ENCODE data around the gene MUC6.

Gene MUC6, protein sequence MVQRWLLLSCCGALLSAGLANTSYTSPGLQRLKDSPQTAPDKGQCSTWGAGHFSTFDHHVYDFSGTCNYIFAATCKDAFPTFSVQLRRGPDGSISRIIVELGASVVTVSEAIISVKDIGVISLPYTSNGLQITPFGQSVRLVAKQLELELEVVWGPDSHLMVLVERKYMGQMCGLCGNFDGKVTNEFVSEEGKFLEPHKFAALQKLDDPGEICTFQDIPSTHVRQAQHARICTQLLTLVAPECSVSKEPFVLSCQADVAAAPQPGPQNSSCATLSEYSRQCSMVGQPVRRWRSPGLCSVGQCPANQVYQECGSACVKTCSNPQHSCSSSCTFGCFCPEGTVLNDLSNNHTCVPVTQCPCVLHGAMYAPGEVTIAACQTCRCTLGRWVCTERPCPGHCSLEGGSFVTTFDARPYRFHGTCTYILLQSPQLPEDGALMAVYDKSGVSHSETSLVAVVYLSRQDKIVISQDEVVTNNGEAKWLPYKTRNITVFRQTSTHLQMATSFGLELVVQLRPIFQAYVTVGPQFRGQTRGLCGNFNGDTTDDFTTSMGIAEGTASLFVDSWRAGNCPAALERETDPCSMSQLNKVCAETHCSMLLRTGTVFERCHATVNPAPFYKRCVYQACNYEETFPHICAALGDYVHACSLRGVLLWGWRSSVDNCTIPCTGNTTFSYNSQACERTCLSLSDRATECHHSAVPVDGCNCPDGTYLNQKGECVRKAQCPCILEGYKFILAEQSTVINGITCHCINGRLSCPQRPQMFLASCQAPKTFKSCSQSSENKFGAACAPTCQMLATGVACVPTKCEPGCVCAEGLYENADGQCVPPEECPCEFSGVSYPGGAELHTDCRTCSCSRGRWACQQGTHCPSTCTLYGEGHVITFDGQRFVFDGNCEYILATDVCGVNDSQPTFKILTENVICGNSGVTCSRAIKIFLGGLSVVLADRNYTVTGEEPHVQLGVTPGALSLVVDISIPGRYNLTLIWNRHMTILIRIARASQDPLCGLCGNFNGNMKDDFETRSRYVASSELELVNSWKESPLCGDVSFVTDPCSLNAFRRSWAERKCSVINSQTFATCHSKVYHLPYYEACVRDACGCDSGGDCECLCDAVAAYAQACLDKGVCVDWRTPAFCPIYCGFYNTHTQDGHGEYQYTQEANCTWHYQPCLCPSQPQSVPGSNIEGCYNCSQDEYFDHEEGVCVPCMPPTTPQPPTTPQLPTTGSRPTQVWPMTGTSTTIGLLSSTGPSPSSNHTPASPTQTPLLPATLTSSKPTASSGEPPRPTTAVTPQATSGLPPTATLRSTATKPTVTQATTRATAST (N-terminal part only)

DNA sequence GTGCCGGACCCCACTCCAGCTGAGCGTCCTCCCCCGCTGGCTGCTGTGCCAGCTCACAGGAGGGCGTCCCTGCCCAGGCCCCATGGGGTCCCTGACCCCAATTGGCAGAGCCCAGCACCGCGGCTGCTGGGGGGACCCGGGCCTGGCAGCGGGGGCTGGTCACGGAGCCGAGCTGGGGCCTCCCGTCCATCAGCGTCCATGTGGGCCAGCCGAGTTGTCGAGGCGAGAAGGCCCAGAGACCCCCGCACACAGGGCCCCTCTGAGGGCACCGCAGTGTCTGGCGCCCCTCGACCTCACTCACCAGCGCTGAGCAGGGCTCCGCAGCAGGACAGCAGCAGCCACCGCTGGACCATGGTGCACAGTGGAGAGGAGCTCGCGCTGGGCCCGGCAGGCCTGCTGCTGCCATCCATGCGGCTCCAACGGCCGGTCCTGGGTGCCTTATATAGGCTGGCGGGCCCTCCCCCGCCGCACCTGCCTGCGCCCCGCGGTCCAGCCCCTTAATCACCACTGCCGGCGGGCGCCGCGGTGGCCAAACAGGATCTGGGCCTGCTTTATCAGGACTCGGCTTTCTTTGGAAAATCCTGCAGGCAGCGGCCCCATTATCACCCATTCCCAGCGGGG, at the start of gene MUC6:
Gene MUC6, minus strand, starts transcription at position 416 of the 621 bp plus-strand sequence. Its CDS starts 63 bp downstream, at position 353.
- DNase-seq = no peak

DNA sequence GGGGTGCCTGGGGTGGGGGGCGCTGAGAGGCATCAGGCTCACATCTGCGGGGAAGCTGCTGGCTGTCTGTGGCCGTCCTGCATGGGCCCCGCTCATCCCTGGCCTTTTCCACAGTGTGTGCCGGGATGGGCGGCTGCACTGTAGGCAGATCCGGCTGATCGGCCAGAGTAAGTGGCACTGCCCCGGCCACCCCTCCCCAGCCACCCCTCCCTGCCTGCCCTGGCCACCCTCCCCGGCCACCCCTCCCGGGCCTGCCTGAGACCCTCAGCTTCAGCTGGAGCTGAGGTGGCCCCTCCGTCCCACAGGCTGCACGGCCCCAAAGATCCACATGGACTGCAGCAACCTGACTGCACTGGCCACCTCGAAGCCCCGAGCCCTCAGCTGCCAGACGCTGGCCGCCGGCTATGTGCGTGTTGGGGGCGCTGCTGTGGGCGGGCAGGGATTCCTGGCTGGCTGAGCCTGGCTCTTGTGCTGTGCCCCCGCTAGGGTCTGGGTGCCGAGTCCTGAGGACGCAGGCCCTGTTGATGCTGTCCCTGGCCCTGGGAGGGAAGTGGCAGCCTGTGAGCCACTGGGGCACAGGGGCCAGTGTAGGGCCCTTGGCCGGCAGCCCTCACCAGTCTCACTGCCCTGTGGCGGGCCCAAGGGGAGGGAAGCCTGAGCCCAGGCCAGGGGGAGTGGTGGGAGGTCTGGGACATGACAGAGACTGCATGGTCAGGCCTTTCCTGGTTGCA, 49.1 kb upstream of the MUC6 start:
- DNase-seq = no peak

DNA sequence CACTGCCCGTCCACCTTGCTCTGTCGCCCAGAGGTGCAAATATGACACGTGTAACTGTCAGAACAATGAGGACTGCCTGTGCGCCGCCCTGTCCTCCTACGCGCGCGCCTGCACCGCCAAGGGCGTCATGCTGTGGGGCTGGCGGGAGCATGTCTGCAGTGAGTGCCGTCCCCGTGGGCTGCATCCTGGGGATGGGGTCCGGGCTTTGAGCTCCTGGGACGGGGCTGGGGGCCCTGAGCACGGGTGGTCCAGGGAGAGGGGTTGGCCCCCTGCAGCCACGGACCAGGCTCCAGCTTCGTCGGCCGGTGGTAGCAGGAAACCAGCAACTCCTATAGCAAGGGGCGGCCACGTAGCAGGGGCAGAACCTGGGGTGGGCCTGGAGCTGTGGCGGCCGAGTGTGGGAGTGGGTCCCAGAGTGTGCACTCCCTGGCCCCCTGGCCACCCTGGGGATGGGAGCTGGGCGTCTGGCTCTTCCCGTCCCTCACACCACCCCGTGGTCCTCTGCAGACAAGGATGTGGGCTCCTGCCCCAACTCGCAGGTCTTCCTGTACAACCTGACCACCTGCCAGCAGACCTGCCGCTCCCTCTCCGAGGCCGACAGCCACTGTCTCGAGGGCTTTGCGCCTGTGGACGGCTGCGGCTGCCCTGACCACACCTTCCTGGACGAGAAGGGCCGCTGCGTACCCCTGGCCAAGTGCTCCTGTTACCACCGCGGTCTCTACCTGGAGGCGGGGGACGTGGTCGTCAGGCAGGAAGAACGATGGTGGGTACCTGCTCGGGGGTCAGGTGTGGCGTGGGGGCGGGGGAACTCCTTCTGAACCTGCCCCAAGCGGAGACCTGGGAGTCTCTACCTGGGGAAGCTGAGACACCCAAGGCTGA, 48.3 kb upstream of the MUC6 start:
- no peak for DNase-seq

DNA sequence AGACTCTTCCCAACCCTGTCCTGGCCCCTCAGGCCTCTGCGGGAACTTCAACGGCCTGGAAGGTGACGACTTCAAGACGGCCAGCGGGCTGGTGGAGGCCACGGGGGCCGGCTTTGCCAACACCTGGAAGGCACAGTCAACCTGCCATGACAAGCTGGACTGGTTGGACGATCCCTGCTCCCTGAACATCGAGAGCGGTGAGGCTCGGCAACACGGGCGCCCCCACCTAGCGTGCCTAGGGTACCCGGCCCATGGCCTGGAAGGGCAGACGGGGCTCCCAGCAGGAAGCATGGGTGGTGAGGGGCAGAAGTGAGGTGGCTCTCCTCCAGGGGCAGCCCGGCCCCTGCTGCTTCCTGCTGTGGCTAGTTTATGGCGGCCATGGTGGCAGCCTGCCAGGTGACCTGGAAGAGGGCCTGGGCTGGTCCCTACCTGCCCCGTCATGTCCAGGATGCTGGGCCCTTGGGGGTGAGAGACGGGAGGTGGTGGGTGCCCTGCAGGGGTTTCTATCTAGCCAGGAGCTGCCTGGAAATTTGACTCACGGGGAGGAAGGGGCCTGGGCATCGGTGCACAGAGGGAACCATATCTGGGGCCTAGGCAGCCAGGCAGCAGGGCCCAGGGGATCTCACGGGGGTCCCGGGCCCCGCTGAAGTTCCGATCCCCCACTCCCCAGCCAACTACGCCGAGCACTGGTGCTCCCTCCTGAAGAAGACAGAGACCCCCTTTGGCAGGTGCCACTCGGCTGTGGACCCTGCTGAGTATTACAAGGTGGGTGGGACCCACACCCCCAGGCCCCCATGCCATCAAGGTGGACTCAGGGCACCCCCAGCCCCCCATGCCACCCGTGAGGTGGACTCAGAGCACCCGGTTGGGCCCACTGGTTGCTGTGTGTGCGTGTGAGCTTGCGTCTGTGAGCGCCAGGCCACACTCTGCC, 47.4 kb upstream of the MUC6 start:
- no peak for DNase-seq

DNA sequence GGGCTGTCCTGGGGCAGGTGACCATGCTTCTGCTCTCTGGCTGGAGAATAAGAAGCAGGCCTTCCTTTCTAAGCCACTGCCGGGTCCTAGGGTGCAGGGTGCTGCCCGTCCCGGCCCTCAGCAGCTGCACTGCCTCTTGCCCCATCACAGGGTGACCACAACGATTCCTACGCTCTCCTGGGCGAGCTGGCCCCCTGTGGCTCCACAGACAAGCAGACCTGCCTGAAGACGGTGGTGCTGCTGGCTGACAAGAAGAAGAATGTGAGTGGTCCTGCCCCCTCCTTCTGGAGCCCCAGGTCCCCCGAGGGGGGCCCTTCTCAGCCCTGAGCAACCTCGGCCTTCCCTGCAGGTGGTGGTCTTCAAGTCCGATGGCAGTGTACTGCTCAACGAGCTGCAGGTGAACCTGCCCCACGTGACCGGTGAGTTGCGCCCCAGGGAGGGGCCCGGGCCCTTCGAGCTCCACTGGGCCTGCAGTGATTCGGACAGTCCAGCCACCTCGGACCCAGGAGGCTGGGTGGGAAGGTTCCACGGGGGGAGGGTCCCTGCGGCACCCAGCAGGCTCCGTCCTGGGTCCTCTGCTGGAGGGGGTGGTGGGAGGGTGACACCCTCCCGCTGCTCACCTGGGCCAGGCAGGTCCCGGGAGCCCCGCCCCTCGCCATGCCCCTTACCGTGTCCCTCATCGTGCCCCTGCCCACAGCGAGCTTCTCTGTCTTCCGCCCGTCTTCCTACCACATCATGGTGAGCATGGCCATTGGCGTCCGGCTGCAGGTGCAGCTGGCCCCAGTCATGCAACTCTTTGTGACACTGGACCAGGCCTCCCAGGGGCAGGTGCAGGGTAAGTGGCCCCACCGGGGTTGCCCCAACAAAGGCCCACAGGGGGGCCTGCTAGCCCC, 46.5 kb upstream of the MUC6 start:
- DNase-seq = no peak

DNA sequence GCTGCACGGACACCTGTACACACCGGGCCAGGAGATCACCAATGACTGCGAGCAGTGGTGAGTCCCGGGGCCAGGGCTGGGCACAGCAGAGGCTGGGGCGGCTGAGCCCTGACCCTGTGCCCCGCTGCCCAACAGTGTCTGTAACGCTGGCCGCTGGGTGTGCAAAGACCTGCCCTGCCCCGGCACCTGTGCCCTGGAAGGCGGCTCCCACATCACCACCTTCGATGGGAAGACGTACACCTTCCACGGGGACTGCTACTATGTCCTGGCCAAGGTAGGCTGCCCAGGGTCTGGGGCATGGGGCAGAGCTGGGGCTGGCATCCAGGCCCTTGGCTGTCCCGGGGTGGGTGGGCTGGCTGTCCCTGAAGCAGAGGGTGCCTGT, 45.8 kb upstream of the MUC6 start:
- no peak for DNase-seq

DNA sequence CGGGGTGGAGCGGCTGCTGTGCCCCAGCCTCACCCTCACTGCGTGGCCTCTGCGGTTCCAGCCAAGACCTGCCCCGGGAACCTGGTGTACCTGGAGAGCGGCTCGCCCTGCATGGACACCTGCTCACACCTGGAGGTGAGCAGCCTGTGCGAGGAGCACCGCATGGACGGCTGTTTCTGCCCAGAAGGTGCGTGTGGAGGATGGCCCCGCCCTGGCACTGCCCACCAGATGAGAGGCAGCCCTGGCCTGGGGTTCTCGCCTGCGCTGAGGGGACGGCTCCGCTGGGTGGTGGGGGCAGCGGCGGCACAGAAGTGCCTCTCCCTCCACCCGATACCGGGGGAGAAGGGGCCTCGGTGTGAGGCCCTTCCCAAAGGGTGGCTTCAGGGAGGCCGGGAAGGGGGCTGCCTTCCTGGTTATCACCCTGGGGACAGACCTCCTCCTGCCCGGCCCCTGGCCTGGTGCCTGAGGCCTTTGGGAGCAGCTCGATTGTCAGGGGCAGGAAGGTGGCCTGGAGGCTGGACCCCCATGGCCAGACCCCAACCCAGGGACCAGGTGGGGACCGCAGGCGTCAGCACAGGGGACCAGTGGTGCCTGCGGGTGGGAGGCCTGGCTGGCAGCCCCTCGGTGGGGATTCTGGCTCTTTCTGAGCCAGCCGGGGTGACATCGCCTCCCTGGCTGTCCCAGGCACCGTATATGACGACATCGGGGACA, 45.2 kb upstream of the MUC6 start:
- no peak for DNase-seq

DNA sequence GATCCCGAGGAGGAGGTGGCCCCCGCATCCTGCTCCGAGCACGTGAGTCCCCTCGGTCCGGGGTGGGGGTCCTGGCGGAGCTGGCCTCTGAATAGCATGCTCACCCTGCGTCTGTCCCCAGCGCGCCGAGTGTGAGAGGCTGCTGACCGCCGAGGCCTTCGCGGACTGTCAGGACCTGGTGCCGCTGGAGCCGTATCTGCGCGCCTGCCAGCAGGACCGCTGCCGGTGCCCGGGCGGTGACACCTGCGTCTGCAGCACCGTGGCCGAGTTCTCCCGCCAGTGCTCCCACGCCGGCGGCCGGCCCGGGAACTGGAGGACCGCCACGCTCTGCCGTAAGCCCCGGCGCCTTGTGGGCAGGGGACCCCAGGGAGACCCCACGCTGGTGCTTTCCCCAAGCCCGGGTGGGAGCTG, 41.7 kb upstream of the MUC6 start:
- DNase-seq = no peak

DNA sequence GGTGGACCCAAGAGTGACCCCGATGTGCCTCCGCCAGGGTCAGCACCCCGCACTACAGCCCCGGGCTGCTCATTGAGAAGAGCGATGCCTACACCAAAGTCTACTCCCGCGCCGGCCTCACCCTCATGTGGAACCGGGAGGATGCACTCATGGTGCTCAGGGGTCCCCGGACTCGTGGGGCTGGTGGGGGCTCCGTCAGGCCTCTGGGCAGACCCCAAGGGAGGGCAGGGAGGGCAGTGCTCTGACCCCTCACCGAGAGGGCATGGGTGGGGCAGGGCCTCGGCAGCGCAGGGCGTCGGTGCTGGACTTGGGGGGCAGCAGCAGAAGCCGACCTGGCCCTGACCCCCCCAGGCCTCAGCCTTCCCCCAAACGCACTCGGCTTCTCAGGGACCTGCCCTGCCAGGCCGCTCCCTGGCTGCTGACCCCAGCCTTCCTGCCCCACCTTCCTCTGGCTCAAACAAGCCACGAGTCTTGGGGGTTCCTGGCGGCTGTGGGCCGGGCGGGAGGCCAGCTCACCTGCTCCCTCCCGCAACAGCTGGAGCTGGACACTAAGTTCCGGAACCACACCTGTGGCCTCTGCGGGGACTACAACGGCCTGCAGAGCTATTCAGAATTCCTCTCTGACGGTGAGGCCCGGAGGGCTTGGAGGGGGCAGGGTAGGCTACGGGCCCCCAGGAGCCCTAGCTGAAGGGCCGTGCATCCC, 41.0 kb upstream of the MUC6 start:
- DNase-seq = no peak

DNA sequence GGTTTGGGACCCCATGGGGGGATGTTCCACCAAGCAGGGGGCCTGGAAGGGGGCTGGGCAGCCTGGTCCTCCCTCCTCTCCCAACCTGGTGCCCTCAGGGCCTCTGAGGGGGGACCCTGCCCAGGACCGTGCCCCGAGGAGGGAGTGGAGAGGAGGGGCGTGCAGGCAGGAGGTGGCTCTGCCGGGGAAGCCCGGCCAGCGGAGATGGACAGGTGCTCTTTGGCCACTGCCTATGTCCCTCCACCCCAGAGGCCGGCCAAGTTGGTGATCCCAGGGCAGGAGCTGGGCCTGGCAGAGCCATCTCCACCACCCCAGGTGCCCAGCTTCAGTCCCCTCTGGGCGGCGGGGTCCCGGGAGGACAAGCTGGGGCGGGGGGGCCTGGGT, 40.5 kb upstream of the MUC6 start:
- no peak for DNase-seq

DNA sequence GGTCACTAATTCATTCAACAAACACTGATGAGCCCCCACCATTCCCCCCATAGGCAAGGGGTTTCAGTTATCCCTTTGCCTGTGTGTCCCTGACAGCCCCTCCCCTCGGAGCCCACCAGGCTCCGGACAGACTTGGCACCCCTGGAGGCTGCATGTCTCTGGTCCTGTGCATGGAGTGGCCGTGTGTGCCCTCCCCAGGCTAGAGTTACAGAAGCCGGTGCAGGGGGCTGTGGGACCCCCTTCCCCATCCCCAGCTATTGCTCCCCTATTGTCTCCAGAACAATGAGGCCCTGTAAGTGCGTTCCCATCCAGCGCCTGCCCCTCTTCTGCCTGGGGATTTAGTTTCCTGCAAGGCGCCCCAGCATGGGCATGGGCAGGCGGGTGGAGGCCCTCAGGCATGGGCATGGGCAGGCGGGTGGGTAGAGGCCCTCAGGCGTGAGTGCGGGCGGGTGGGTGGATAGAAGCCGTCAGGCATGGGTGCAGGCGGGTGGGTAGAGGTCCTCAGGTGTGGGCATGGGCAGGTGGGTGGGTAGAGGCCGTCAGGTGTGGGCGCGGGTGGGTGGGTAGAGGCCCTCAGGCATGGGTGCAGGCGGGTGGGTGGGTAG, 39.6 kb upstream of the MUC6 start:
- no peak for DNase-seq

DNA sequence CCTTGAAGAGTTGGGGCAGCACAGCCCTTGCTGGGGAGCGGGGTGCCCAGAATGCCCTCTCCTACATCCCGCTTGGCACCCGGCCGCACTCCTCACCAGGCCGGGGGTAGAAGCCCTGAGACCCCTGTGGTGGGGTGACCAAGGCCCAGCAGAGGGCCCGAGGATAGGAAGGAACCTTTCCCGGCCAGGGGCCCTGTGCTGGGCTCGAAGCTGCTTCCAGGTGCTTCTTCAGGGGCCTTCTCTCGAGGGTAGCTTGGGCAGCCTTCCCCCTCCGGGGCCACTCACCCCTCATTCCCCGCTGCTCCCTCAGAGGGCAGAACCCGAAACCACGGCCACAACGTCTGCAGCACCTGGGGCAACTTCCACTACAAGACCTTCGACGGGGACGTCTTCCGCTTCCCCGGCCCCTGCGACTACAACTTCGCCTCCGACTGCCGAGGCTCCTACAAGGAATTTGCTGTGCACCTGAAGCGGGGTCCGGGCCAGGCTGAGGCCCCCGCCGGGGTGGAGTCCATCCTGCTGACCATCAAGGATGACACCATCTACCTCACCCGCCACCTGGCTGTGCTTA, 38.9 kb upstream of the MUC6 start:
- no peak for DNase-seq

DNA sequence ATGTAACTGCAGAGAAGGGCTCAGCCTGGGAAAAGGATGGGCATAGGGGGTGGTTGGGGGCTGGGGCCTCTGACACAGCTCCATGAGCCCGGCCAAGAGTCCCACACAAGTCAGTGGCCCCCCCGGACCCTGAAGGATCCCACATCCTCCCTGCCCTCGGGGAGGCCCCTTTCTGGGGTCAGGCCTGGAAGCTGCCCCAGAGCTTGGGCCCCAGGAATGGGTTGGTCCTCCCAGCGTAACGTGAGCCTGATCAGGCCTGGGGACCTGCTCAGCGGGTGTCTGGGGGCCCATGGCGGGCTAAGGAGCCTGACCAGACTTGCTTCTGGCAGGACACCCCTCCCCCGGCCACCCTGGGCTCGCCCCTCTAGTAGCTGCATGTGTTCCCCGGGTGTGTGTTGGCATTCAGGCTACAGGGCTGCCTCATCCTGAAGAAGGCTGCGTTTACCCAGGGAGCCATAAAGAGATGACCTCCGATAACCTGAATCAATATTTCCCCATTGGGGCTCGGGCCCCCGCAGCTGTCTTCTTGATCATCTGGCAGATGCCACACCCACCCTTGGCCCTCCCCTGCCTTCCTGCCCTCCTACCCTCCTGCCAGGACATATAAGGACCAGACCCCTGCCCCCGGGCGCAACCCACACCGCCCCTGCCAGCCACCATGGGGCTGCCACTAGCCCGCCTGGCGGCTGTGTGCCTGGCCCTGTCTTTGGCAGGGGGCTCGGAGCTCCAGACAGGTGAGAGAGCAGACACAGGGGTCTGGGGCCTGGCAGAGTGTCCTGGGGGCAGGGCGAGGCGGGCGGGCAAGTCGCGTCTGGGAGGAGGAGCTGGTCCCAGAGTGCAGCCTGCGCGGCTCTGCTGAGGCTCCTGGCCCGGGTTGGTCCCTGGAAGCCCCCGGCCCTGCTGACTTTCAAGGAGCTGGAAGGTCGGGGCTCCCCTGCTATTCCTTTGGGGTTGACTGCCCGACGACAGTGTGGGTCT, 38.0 kb upstream of the MUC6 start, which contains the start of gene MUC2:
Gene MUC2, plus strand, starts transcription at position 631 of the 978 bp plus-strand sequence.
- no peak for DNase-seq

DNA sequence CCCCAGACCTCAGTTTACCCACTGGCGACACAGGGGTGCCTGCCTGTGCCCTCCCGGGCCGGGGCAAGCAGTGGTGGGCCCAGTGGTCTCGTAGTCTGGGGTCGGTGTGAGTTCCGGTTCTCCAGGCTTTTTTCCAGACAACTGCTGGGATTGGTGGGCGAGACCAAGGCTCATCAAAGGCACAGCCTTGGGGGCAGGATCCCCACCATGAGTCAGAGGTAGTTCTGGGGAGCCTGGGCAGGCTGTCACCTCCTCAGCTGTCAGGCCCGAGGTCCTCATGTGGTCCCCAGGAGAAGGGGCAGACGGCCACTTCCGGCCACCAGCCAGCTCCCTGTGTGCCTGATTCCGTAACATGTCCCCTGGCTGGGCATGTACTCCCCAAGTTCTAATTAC, 37.3 kb upstream of the MUC6 start:
- DNase-seq = no peak

DNA sequence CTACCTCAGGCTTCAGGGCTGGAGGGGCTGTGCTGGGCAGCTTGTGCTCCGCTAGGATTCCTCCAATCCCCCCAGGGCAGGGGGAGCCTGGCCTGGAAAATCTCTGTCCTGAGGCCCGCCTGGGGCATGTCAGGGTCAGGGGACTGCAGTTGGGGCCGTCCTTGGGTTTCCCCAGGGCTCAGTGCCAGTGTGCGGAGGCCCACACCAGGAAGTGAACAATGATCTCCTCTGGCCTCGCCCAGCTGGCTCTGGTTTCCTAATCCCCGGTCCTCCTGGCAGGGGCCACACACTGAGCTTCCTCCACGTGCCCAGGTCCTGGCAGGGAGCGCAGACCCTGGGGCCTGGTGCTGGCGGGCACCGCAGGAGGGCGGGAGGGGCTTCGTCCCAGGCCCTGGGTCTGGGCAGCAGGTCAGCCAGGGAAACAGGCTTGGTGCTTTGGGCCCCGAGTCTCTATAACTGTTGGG, 36.8 kb upstream of the MUC6 start:
- no peak for DNase-seq

All from CD4-positive, alpha-beta T cell treated with Interleukin-4 for 4 hours (primary cell).